ENCODE results near the gene ZNF358.

The ZNF358 gene

DNA sequence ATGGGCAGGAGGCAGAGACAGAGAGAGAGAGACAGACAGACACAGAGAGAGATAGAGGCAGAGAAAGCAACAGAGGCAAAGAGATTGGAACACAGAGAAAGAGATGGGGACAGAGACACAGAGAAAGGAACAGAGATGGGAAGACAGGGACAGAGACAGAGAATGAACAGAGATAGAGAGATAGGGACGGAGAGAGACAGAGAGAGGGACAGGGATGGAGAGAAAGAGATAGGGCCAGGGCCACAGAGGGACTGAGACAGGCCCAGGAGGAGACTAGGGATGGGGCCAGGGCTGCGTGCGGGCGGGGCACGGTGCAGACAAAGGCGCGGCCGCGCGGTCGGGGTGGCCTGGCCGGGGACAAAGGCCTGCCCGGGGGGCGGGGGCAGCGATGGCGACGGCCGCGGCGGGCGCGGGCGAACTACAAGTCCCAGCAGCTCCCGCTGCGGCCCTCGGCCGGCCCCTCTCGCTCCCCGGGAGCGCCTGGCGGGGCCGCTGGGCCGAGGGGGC, at the start of gene ZNF358:
Gene ZNF358 (plus strand): TSS at position 459 of the 507 bp plus-strand sequence. CDS start 3,140 bp downstream, outside the sequence.
- DNase-seq = peak; percentile 39 to 54

DNA sequence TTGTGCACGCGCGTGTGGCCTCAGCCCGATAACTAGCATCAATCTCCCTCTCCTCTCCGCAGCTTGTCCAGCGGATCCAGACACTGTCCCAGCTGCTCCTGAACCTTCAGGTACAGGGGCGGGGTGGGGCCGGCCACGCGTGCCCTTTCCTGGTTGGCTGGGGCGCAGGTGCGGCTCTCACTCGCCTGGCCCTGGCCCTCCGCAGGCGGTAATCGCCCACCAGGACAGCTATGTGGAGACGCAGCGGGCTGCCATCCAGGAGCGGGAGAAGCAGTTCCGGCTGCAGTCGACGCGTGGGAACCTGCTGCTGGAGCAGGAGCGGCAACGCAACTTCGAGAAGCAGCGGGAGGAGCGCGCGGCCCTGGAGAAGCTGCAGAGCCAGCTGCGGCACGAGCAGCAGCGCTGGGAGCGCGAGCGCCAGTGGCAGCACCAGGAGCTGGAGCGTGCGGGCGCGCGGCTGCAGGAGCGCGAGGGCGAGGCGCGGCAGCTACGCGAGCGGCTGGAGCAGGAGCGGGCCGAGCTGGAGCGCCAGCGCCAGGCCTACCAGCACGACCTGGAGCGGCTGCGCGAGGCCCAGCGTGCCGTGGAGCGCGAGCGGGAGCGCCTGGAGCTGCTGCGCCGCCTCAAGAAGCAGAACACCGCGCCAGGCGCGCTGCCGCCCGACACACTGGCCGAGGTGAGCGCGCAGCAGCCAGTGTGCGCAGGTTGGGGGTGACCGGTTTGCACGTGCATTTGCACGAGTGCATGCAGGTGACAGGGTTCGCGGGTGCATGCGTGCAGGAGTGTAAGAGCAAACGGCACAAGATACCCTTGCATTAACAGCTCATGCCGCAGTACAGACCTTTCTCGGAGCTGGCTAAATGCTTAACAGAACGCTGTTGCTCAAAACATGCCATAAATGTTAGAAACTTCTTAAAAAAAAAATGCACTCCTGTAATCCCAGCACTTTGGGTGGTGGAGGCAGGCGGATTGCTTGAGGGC, 48.6 kb upstream of the ZNF358 start:
- DNase-seq = no peak

DNA sequence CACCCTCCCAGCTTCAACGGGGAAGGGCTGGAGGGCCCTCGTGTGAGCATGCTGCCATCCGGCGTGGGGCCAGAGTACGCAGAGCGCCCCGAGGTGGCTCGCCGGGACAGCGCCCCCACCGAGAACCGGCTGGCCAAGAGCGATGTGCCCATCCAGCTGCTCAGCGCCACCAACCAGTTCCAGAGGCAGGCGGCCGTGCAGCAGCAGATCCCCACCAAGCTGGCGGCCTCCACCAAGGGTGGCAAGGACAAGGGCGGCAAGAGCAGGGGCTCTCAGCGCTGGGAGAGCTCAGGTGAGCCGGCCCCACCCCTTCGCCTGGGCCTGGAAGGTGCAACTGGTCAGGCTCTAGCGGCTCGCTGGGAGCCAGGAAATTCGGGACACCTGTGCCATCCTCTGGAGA, 47.1 kb upstream of the ZNF358 start:
- no peak for DNase-seq

DNA sequence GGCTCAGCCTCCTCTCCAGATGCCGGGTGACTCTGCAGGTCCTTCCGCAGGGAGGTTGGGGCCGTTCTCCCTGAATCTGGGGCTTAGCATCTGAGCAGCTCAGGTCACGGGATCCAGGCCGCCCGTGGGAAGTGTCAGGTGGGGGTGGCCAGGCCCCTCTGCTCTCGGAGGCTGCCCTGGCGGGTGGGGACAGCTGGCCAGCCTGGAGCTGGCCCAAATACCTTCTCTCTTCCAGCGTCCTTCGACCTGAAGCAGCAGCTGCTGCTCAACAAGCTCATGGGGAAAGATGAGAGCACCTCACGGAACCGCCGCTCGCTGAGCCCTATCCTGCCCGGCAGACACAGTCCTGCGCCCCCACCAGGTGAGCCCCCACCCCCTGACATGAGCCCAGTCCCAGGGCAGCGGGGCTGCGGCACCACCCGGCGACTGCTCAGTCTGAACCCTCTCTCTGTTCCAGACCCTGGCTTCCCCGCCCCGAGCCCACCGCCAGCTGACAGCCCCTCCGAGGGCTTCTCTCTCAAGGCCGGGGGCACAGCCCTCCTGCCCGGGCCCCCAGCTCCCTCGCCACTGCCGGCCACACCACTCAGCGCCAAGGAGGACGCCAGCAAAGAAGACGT, 46.1 kb upstream of the ZNF358 start:
- no peak for DNase-seq

DNA sequence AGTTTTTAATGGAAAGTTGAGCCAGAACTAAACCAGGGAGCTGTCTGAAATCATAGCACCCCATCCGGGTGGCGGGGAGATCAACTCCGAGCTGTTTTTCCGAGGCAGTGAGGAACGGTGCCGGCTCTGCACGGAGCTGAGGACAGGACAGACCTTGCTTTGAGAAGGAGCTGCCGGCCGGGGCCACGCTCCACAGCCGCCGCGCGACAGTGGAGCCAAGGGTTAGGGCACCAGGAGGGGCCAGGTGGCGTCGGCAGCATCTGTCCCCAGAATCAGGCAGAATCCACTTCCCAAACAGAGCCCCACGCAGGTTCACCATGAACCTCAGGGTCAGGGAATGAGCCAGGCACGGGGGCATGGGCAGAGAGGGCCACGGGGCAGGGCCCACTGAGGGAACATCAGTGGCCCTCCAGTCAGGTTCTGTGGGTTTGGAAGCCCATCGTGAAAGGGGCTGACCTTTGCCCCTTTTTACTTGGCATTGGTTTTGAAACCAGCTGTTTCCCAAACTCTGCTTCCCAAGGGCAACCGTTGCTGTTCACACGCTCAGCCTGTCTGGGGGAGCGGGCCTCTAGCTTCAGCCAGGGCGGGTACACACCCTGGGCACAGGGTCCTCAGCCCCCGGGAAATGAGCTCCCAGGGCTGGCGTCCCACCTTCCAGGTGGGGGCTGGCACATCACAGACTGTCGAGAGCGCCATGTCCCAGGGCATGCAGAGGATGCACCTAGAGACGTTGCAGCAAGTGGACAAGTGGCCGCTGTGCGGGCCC, 45.2 kb upstream of the ZNF358 start:
- no peak for DNase-seq

DNA sequence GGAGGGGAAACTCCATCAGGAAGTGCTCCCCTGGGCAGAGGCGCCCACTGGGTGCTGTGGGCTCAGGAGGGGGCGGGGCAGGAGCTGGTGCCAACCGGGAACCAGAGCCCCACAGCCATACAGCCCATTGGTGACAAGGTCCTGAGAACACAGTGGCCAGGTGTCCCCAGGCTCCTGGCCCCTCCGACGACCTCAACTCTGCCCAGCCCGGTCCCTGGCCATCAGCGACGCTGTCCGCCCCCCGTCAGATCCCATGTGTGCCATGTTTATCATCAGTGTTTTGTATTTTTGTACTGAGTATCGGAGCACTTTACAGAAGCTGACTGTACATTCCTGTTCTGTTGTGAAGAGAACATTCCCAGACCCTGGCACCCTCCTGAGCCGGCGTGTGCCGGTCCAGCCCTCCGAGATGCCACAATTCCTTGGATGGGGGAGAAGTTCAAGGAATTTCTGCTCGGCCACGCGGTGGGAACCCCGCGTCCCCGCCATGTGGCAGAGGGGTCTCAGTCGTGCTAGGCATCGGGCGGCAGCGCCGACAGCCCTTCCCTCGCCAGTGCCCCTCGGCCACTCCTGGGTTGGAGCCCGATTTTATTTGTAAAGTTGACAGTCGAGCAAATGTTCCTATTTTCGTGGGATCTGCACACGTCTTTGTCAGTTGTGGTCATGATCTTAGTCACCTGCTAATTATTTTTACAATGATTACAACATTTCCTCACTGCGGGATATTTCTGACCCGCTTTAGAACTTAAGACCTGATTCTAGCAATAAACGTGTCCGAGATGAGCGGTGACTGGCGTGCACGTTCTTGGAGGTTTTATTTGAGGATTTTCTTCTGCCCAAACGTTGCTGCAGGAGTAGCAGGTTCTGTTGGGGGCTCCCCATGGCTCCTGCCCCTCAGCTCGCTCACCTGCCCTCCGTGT, 43.9 kb upstream of the ZNF358 start:
- DNase-seq = no peak

DNA sequence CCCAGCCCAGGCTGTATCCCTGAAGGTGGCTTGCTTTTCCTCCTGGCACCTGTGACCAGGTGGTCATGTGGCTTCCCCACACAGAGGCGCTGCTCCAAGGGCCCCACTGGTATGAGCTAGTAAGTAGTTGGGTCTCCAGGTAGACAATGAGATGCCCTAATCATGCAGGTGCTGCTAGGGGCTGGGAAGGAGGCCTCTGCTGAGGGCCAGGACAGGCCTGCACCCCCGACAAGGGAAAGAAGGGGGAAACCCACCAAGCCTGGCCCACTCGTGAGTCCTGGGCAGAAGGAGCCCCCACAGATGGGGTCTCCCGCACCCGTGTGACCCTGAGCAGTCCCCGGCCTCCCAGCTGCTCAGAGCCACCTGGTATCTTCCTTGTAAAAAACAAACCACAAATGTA, 40.2 kb upstream of the ZNF358 start:
- no peak for DNase-seq

DNA sequence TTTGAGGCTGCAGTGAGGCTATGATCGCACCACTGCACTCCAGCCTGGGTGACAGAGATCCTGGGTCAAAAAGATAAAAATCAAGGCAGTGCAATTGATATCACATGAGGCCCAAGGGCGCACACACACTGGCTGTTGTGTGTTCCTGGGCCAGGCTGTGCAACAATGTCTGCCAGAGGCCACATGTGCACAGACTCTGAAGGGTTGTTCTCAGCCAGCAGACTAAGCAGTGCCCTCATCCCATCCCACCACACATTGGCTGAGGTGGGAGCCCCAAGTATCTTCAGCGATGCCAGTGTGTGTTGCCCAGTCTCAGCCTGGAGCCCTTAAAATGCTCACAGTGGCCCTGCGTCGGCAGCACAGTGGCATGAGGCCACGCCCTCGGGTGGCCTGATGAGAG, 39.7 kb upstream of the ZNF358 start:
- DNase-seq = no peak

DNA sequence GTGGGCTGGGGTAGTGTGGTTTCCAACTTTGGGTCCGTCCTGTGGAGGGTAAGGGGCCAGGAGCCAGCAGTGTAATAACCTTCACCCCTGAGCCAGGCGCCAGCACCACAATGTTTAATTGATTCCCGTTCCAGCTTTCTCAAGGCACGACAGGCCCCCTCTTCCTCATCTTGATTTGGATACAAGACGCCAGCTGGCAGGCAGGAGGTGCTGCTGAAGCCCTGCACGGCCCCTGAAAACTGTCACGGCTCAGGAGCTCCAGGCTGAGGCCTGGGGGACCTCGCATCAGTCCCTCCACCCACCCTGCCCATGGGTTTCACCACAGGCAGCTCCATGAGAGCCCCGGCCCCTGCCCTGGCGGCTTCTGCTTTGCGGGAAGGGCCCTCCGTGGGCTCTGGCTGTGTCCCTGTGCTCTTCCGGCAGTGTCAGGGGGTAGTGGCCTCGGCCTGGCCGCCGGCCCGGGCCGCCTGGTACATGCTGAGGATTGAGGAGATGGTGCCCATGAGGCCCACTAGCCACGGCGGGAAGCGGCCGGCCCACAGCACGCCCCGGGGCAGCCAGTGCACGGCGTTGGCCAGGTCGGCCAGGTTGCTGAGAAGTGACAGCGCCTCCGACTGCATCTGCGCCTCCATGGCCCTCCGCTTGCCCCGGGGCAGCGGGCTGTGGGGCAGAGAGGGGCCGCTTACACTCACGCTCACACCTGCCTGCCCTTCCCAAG, 39.0 kb upstream of the ZNF358 start:
- no peak for DNase-seq

DNA sequence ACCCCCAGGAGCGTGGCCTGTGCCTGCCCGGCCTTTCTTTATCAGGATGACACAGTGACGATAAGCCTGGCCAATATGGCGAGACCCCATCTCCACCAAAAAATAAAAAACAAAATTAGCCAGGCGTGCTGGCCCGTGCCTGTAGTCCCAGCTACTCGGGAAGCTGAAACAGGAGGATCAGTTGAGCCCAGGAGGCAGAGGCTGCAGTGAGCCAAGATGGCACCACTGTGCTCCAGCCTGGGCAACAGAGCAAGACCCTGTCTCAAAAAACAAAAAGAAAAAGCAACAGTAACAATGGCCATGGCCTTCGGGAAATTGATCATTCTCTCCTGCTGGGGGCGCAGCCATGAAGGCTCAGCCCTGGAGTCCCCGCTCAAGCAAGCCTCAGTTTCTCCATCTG, 38.1 kb upstream of the ZNF358 start:
- DNase-seq = no peak

DNA sequence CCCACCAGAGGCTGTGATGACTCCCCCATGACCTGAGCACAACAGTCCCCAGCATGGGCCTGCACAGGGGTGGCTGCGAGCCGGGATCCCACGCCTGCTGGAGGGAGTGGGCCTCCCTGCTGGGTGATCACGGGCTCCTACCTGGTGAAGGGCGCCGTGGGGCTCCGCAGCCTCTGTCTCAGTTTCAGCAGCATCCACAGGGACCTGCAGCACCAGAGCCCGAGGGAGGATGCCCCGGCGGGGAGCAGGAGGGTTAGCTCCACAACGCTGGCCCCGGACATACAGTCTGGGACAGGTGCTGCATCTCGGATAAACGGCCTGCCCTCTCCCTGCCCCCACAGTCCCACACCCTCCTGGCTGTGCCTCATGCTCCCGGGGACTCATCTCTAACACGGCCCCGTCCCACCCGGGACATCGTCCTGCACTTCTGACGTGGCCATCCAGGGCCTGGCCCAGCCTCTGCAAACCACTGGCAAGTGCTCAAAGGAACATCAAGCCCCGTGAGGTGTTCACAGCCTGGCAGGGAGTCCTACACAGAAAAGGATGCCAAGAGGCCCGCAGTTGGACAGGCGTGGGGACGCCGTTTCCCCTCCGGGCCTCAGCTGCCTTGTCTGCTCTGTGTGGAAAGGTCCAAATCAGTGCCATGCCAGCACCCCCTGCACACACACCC, 37.6 kb upstream of the ZNF358 start:
- no peak for DNase-seq

DNA sequence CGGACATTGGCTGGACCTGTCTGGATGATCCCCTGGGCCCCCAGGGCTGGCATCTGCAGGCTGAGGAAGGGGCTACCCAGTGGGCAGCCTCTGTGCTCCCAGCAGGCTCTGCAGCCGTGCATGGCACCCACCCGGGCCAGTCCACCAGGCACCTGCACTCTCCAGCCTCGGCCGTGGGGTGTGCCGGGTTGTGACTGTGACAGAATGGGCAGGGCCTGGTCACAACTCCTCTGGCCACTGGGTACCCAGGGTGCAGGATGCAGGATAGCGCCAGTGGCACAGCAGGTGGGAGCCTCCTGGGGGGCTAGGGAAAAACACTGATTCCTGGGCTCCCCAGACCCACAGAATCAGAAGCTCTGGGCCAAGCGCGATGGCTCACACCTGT, 37.1 kb upstream of the ZNF358 start:
- DNase-seq = no peak

DNA sequence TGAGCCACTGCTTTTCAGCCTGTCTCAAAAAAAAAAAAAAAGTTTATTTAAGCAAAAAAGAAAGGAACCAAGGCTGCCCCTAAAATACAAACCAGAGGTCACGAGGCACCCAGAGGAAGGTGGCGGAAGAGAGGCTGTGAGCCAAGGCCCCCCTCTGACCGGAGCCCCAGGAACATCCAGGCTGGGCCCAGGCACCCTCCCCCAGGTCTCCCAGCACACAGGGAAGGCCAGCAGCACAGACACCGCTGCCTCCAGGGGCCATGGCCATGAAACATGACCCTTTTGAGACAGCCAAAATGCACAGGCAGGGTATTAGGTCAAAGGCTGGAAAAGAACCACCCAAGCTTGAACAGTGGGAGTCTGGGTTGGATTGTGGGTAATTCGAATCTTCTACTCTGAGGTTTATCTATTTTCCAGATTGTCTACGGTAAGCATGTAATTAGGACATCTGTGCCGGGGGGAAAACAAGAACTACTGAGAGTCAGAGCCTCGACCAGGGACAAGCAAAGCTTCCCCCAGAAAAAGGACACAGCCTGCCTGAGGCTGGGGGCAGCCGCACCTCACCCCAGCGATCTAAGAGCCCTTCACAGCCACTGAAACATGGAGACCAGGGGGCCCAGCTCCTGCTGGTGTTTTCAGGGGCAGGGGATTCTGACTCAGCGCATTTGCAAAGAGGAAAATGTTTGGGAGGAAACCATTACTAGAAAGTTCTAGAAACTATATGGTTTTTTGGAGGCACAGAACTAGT, 35.5 kb upstream of the ZNF358 start:
- DNase-seq = no peak

DNA sequence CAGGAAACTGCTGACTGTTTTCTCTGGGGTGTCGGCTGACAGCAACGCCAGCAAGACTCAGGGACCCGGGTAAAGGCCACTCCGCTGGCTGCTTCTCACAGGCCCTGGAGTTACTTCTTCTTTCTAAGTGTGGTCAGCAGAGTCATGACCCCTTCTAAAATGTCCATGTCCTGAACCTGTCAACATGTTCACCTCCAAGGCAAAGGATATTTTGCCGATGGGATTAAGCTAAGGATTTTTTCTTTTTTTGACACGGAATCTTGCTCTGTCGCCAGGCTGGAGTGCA, 35.0 kb upstream of the ZNF358 start:
- no peak for DNase-seq

DNA sequence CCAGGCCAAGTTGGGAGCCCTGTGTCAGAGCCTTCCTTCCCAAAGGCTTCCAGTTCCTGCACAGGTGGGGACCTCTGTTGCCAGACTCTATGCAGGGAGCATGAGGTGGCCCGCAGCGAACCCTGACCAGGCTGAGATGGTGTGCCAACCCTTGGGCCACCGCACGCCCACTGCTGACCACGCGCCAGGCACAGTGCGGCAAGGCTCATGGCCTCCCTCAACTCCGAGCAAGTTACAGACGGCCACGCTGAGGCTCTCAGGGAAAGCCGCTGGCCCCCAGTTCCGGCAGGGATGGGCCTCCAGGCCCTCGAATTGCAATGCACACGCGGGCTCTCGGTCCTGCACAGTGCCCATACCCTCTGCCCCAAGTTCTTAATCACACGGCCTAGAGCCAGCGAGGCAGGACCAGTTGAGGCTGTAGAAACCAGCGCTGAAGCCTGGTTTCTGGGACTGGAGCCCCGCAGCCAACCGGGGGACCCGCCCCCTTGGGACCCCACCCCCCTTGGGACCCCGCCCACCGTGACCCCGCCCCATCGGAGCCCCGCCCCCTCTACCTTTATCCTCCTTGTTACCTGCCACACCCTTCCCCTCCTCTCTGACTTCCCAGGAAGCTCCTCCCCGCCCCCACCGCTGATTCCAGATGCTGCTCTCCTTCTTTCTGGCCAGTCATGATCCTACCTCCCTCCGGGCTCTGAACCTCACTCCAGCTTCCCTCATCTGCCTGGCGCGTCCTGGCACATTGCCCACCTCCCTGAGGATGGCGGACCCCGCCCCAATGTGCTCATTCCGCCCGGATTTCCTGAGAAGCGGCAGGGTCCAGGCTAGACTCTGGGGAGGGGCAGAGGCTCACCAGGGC, 33.1 kb upstream of the ZNF358 start:
- no peak for DNase-seq

DNA sequence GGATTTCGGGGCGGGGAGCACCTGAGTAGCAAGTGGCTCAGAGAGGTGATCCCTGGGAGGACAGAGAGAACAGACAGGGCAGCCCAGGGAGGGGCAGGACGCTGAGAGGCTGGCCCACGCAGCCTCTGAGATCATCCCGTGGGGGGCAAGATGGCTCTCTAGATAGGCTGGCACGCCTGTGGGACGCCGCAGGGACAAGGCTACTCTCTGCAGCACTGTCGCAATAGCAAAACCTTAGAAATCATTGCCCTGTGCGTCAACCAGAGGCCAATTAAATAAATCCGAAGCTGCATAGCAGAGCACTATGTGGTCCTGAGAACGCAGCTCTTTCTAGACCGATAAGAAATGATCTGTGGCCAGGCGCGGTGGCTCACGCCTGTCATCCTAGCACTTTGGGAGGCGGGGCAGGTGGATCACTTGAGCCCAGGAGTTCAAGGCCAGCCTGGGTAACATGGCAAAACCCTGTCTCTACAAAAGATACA, 32.1 kb upstream of the ZNF358 start:
- DNase-seq = no peak

DNA sequence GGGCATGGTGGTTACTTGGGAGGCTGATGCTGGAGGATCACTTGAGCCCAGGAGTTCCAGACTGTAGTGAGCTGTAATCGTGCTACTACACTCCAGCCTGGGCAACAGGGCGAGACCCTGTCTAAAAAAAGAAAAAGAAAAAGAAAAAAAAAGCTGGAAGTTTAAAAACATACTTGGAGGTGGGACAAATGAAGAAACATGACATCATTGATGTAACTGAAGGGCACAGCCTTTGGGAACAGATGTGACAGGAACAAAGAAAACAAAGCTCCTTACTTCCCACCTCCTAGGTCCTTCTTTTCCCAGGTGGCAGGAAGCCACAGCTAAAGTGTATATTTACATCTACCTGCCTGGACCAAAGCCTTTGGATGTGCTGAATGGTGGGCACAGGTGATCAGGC, 29.0 kb upstream of the ZNF358 start:
- no peak for DNase-seq

DNA sequence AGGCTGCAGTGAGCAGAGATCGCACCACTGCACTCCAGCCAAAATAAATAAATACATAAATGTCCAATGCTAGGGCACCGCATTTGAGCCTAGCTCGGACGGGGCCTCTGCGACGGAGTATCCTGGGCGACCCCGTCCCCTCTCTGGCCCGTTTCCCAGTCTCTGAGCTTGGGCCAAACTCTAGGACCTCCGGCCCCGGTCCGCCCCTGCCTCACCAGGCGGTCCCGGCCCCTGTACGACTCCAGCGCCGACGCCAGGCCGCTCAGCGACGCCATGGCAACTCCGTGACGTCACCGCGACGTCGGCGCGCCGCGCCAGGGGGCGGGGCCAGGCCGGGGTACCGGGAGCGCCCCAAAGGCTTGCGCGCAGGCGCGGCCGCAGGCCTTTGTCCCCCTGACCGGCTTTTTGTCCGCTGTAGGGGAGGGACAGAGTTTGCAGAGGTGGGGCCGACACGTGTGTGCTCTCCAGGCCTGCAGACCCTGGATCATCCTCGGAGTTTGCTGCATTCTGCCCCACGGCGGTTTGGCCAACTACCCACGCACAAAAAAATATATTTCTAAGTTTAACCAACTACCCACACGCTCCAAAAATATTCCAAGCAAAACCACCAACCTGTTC, 27.1 kb upstream of the ZNF358 start, which contains the start of gene PEX11G:
Gene PEX11G (minus strand): TSS at position 300 of the 618 bp plus-strand sequence. CDS start 25 bp downstream, at position 275.
- peak; percentile 91 to 93 for DNase-seq

DNA sequence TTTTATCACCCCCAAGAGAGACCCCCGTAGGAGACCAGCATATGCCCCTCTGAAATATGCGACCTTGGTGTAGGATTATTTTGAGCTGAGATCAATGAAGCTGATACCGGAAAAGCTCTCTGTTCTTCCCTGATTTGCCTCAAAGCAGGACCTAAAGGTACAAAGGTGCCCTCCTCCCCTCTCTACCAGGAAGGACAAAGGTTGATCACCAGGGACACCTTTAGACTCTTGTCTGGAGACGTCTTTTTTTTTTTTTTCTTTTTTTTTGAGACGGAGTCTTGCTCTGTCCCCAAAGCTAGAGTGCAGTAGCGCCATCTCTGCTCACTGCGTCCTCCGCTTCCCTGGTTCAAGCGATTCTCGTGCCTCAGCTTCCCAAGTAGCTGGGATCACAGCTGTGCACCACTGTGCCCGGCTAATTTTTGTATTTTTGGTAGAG, 26.3 kb upstream of the ZNF358 start:
- DNase-seq = no peak

Data from activated CD4-positive, alpha-beta T cell treated with anti-CD3 and anti-CD28 coated beads, Interleukin-2, amount 50 U/mL, for 48 hours (primary cell).